NCI-H1930 (cell line): ENCODE results near the gene ITGB6.
"Not testable (repeated sequence)": the region's sequence is repeated elsewhere in the genome, so short reads cannot be mapped to it uniquely, and the experiment has no call there.

Experiments used
- DNase-seq, 2 experiments: peaks; one replicate each; lab custom pipeline; 2025; lab: John Stamatoyannopoulos, UW

The ITGB6 gene

DNA sequence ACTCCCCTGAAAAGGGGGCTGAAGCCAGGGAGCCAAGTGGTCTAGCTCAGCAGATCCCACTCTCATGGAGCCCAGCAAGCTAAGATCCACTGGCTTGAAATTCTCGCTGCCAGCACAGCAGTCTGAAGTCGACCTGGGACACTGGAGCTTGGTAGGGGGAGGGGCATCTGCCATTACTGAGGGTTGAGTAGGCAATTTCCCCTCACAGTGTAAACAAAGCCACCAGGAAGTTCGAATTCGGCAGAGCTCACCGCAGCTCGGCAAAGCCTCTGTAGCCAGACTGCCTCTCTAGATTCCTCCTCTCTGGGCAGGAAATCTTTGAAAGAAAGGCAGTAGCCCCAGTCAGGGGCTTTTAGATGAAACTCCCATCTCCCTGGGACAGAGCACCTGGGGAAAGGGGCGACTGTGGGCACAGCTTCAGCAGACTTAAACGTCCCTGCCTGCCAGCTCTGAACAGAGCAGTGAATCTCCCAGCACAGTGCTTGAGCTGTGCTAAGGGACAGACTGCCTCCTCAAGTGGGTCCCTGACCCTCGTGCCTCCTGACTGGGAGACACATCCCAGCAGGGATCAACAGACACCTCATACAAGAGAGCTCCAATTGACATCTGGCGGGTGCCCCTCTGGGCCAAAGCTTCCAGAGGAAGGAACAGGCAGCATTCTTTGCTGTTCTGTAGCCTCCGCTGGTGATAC lies 18.8 kb downstream of the ITGB6 start:
- DNase-seq = not testable (repeated sequence)

DNA sequence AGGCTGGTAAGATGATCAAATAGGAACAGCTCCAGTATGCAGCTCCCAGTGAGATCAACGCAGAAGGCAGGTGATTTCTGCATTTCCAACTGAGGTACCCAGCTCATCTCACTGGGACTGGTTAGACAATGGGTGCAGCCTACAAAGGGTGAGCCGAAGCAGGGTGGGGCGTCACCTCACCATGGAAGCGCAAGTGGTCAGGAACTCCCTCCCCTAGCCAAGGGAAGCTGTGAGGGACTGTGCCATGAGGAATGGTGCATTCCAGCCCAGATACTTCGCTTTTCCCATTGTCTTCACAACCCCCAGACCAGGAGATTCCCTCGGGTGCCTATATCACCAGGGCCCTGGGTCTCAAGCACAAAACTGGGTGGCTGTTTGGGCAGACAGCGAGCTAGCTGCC lies 19.4 kb downstream of the ITGB6 start:
- not testable (repeated sequence) for DNase-seq

DNA sequence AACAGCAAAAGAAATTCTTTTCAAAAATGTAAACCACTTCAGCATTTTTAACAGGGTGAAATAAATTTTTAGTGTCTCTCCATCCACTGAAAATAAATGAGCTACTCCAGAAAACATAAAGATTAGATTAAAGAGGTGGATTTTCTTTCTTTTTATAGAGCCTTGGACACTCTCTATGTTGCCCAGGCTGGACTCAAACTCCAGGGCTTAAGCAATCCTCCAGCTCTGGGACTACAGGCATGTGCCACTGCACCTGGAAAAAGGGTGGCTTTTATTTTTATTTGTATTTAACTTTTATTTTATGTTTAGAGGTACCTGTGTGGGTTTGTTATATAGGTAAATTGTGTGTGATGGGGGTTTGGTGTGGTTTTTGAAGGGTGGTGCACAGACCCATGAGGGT lies 19.9 kb downstream of the ITGB6 start:
- no peak for DNase-seq

DNA sequence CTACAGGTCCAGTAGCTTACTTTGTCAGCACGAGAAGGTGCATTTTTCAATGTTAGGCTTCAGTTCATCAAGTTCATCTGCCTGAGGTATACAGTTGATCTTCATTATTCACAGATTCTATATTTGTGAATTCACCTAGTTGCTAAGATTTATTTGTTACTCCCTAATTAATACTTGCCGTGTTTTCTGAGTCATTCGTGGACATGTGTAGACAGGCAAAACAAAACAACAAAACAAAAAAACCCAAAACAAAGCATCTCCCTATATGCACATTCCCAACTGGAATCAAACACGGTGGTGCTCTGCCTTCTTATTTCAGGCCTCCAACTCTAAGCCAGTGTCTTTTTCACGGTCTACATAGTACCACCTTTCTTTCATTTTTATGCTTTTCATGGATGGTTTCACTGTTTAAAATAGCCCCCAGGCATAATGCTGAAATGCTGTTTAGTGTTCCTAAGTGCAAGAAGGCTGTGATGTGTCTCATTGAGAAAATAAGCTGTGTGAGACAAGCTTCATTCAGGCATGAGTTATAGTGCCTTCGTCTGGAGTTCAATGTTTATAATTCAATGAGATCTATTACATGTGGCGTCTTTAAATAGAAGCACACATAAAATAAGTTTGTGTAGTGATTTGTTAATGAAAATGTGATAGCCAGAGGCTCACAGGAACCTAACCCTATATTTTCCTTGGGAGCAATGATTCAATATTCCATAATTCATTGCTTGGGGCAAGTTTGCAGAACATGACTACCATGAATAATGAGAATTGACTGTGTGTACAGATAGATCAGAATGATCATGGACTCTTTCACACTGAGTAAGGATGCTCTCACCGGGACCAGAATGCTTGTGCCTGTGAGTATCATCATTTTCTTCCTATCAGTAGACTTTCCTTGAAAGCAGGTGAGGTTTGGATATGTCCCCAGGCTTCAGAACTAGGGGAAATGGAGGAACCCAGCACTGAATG lies 24.6 kb downstream of the ITGB6 start:
- DNase-seq = no peak

DNA sequence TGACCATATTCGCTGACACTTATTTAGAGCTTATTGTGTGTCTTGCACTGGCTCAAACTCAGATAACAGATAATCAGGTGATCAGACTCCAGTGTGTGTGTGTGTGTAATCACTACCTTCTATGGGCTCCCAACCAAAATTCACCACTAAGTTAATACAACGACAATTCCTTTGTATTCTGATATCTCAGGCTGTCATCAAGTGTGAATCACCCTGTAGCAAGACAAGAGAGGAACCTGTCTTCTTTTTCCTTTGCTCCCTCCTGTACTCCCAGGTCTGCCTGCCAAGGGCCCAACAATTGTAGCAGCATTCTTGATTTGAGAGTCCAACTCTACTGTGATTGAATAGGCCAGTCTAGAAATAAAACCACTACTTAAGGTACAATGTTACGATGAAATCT lies 25.8 kb downstream of the ITGB6 start:
- DNase-seq = no peak

DNA sequence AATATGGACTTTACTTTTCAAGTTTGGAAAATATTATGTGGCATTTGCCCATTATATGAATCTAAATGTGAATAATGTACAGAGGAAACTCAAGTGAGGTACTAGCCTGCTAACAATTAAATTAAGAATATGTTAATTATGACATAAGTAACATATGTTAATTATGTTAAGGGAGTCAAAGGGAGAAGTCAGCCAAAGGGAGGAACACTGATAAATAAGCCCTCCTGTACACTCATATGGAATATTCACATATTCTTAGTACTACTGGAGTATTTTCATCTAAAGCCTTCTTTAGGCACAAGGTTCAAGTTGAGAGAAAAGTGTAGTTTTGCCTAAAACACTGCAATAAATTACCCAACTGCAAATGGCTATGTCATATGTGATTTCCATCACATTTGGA lies 30.1 kb downstream of the ITGB6 start:
- no peak for DNase-seq

DNA sequence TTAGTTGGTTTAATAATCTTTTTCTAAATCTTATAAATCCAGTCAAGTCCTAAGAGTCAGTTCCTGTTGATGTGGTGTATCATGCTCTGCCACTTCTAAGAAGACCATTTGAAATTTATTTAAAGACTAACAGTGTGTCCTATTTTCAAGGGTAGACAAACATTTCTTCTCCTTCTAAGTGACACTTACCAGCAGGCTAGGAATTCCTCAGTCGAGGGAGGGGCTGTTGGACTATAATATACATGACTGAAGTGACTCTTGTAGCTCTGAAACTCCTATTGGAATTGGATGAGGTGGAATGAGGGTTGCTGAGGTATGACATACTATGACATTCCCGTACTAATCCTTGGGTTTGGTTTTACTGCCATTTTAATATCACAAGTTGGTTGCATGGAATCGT lies 30.6 kb downstream of the ITGB6 start:
- DNase-seq = no peak

DNA sequence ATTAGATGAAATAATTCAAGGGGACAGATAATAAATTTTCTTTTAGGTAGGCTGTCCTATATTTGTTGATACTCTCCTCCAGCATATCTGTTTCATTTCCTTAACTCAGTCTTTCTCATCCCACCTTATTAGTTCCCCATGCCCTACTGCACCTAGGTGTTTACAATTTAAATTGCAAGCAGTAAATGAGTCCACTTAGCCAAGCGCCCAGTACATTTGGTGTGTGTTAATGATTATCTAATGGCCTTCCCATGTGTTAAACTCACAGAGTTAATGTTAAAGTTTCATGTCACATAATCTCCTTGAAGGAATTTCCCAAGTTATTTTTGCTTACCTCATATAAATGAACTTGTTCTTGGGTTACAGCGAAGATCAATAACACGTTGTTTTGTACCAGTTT lies 31.2 kb downstream of the ITGB6 start:
- DNase-seq = no peak

DNA sequence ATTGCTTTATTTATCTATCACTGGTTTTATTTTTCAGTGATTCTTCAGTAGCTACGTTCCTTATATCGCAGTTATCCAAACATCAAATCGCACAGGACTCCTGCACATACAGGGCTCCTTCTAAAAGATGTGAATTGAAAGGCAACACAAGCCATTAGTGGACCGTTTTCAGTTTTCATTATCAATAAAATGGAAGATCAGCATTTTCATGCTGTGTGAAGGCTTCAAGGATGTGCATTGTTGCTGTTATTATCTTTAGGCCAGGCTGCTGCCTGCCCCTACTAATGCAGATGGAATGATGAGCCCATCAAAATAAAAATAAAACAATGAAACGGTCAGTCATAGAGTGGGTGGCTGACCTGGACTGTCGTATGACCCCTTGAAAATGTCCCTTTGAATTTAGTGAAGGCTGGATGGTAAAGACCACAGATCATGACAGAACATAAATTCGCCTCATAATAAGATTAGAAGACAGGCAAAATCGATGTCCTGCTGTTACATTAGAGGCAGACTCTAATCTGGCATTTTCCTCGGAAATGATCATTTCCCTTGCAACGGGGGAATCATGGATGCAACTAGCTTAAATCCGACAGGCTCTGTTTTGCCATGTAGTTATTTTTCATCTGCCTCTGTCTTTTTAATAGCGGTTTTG lies 32.9 kb downstream of the ITGB6 start:
- no peak for DNase-seq

DNA sequence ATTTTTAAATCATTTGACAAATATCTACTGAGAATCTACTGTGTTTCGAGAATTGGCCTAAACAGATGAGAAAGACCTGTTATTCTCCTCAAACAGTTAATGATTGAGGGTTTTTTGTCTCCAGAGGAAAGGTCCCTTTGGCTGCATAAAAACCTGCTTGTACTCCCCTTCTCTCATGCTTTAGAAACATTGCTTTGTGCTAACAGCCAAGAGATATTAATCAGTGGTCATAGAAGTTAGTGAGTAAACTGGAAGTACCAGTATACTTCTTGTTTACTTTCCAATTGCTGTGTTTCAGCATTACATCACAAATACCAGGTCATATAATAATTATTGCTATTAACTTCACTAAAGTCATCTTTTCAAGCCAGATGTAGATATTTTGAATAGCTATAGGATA lies 34.1 kb downstream of the ITGB6 start:
- DNase-seq = no peak

DNA sequence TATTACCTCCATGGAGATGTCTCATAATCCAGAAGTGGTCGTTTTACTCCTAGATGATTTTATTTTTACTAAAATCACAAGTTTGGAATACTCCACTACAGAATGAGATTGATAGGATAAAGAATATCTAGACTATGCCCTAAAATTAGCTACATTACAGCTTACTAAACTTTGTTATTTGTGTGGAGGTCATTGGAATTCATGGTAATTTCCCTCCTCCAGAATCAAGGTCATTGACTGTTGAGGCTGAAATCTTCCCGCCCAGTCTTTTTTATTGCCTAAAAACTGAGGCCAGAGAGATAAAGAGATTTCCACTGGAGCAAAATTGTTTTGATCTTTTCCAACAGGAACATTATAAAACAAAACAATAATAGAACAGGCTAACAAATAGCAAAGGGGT lies 35.0 kb downstream of the ITGB6 start:
- no peak for DNase-seq

DNA sequence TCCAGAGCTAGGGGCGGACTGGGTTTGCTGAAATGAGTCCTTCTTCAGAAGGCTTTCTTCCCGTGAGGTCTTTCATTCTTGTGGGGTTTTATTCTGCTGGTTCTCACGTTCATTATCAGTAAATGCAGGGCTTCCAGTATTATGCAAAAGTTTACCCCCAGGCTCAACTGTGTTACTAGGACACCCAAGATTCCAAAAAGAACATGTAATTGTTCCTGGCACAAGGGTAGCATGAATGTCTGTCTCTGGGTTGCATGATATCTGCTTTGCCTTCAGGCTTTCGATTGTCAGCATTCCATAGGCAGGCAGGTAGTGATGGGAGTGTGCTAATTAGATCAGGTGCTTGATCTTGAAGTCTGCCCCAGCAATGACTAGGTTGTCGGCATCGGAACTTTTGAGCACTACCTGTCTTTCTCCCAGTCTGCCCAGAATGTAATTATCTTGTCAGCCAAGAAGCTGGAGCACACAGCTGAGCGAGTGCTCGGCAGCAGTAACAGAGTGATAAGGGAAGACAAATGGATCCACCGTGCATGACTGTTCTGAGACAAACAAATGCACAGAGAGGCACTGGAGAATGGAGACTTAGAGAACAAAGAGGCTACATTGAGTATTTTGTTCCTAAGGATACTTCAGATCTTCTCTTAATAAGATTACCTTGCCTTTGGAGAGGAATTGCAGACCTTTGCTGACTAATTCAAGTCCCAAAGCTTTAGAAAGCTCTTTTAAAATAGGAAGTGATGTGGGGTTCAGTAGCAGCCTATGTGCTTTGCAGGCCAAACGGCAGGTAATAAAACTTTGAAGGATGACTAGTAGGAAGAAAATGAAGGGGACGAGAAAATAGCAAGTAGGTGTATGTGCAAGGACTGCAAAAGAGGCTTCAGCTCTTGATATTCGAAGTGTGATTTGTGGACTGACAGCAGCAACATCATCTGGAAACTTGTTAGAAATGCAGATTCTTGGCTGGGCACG lies 41.9 kb downstream of the ITGB6 start:
- DNase-seq = no peak

DNA sequence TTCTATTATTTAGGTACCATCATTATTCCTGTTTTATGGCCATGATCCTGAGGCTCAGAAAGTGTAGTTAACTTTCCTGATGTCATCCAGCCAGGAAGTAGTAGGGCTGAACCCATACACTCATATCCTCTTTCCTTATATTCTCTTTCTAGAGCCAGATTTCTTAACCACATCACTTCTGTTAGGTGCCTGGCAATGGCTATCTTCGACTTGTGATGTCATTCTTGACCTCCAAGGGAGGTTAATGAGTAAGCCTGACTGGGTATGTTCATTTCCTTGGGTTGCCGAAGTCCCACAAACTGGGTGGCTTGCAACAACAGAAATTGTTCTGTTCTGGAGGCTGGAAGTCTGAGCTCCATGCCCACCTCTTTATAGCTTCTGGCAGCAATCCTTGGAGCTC lies 43.4 kb downstream of the ITGB6 start:
- no peak for DNase-seq

DNA sequence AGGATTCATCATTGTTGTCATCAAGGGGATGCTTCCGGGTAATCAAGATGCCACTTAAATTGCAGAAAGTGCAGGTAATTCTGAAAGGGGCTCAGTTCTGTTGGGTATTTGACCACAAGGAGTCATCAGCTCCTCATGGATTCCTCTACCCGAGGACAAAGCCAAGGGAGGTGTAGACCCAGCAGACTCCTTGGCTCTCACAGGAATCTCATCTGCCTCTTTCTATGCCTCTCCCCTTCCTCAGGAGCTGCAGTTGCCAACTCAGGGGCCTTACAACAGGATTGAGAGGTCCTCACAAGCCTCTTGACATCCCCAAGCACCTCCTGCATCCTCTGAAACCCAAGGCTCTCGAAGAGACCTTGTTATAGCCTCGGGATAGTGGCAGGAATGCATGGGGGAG lies 44.0 kb downstream of the ITGB6 start:
- no peak for DNase-seq

DNA sequence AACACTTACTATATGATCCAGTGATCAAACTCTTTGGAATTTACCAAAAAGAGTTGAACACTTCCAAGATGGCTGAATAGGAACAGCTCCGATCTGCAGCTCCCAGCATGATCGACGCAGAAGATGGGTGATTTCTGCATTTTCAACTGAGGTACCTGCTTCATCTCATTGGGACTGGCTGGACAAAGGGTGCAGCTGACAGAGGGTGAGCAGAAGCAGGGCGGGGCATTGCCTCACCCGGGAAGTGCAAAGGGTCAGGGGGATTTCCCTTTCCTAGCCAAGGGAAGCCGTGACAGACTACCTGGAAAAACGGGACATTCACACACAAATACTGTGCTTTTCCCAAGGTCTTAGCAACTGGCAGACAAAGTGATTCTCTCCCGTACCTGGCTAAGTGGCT lies 51.7 kb downstream of the ITGB6 start:
- not testable (repeated sequence) for DNase-seq

DNA sequence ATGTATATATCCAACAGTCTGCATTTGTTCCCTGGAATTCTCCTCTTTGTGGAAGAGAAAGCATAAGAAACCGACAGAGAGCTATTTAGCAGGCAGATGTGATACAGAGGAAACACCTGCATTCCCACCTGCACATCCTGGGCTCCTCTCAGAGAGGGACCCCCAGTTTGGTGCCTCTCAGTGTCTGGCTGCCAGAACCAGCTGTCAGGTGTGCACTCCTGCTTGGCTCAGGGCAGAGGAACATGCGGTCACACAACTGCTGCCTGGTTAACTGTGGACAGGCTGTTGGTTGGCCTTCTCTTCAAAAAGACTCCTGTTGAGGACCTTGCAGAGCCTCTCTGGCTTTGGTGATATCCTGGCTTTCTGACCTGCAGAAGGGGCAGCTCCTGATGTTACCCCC lies 54.6 kb downstream of the ITGB6 start:
- no peak for DNase-seq

DNA sequence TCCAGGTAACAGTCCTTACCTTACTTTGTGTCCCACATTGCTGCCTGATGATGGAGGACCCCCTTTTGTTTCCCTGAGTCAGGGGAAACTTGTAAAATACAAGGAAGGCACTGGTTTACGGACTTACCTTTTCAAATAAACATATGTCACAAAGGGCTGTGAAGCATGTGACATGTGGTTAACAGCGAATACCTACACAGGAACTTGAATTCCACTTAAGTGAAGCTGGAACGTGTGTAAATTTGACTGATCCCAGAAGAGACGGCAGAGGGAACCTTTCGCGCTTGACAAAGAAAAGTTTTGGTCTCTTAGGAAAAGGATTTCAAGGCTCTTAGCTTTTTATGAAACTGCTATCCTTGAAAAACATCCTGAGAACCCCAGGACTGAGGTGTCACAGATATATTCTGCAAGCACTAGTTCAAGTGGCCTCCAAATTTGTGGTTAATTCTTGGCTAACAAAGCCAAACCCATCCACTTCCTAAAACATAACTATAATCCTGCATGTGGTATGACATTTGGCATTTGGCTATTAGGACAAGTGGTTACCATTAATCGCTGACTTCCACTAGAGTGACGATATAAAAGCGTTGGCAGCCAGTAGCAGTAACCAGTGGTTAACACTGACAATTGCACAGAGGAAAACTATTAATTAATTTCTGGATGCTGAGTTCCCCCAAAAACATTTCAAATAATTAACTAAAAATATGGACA lies 55.6 kb downstream of the ITGB6 start:
- no peak for DNase-seq

DNA sequence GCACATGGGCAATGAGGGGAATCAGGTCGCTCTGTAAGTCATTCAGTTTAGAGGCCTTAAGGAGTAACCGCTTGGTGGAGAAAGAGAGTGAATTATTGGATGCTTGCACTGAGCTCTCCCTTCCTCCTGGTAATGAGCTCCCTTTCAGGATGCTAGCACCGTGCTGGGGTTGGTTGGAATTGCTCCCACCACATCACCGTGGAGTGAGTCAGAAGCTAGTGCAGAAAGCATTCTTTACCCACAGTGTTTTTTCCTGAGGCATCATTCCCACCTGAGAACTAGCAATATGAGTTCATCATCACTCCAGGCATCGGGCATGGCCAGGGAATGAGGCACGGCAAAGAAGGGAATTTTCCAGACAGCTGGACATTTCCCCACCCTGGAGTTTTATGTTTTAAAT lies 57.6 kb downstream of the ITGB6 start:
- no peak for DNase-seq

DNA sequence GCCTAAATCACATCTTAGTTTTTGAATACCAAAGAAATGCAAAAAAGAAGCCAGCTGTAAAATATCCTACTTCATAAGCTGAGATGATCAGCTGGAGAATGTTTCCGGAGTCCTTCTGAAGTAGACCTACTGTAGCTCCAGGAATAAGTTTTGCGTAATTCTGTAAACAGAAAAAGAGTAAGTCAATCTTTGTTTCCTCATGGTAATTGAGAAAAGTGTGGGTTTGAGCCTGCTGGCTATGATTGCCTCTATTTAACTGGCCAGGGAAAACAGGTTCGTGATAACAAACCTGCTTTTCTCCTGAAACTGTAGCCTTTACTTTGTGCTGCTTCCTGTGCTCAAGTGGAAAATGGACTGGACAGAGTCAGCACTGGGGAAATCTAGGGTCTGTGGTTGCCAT lies 58.2 kb downstream of the ITGB6 start:
- DNase-seq = no peak

DNA sequence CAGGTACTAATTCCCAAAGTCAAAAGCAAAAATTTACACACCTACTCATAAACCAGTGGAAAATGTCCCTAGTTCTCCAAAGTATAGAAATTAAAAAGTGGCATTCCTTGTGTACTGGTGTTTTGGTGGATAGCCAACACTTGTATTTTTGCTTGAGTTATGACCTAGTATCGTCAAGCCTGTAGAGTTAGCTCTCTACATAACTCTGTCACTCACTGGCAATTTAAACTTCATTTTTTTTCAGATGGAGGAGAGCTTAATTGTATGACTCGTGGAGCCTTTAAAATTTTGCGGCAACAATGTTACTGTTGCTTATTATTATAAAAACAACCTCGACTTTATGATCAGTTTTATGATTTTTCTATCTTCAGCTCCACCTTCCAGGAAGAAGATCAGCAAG lies 58.7 kb downstream of the ITGB6 start:
- no peak for DNase-seq

DNA sequence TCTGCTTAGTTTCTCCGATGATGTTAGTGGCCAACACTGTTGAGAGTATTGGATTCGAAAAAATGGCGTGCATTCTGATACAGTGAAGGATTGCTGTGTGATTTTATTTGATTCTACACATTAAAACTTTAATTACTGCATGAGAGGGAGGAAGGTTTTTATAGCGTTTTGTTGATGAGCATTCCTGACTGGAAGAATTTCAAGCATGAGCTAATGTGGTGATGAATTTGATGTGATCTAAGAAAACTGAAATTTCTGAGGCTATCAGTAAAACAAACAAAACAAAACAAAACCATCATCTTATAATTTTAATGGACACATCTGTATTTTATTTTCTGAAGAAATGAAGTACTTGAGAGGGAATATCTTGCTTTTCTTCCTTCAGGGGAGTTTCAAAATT lies 59.6 kb downstream of the ITGB6 start:
- no peak for DNase-seq
